ENCODE results near the gene PDK4.

- TF ChIP-seq POLR2AphosphoS5 (IDR thresholded peaks at IDR 0.05; ENCODE audit: control insufficient read depth, insufficient read depth, low read depth, low read length): no peak
- TF ChIP-seq, protein P1, sequence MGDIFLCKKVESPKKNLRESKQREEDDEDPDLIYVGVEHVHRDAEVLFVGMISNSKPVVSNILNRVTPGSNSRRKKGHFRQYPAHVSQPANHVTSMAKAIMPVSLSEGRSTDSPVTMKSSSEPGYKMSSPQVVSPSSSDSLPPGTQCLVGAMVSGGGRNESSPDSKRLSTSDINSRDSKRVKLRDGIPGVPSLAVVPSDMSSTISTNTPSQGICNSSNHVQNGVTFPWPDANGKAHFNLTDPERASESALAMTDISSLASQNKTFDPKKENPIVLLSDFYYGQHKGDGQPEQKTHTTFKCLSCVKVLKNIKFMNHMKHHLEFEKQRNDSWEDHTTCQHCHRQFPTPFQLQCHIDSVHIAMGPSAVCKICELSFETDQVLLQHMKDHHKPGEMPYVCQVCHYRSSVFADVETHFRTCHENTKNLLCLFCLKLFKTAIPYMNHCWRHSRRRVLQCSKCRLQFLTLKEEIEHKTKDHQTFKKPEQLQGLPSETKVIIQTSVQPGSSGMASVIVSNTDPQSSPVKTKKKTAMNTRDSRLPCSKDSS (IDR thresholded peaks at IDR 0.05; ENCODE audit: low read depth, partially characterized antibody): no peak
- TF ChIP-seq, protein P2, sequence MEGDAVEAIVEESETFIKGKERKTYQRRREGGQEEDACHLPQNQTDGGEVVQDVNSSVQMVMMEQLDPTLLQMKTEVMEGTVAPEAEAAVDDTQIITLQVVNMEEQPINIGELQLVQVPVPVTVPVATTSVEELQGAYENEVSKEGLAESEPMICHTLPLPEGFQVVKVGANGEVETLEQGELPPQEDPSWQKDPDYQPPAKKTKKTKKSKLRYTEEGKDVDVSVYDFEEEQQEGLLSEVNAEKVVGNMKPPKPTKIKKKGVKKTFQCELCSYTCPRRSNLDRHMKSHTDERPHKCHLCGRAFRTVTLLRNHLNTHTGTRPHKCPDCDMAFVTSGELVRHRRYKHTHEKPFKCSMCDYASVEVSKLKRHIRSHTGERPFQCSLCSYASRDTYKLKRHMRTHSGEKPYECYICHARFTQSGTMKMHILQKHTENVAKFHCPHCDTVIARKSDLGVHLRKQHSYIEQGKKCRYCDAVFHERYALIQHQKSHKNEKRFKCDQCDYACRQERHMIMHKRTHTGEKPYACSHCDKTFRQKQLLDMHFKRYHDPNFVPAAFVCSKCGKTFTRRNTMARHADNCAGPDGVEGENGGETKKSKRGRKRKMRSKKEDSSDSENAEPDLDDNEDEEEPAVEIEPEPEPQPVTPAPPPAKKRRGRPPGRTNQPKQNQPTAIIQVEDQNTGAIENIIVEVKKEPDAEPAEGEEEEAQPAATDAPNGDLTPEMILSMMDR (IDR thresholded peaks at IDR 0.05 in 2 of 3, conservative IDR thresholded peaks at IDR 0.05 in 1 of 3; ENCODE audit: insufficient read depth in 2 of 3, low read depth in 1 of 3, low read length in 3 of 3): no peak
- no peak for TF ChIP-seq TAF1 (IDR thresholded peaks at IDR 0.05; ENCODE audit: control insufficient read depth, extremely low read depth, insufficient read depth, low read length, severe bottlenecking)
- TF ChIP-seq FOXK1 (CRISPR knock-in tag; IDR thresholded peaks at IDR 0.05; ENCODE audit: borderline replicate concordance): no peak
- no peak for TF ChIP-seq CHD2 (IDR thresholded peaks at IDR 0.05; ENCODE audit: low read depth, low read length)
- no peak for TF ChIP-seq SP1 (CRISPR knock-in tag; IDR thresholded peaks at IDR 0.05)
Measured at GRCh38 chr7:95621404-95621803, 25.1 kb upstream of the PDK4 start.

All from K562 (cell line).